Right lobe of liver (tissue), 6 donors: ENCODE results near the gene PACS2. TPM values are rescaled to one million over a fixed set of nuclear protein-coding genes. Genes with fewer than 3 reads are reported as not detected.
A peak's percentile ranks its signal among the peaks of the same experiment; 100 is the strongest.
"Not testable (repeated sequence)": the region's sequence is repeated elsewhere in the genome, so short reads cannot be mapped to it uniquely, and the experiment has no call there.

Experiments used
- ATAC-seq, 4 donors: fragments of 200-7000 bp; cut with Tn5 transposase; one replicate each; pipeline ENCODE4 v1.9.1; 2020; ENCODE audit warnings: mild to moderate bottlenecking in 4 of 4, moderate library complexity in 4 of 4
- DNase-seq, 3 donors: peaks; one replicate each; pipeline ENCODE4 v3.0.0-alpha.2; 2020
- H3K27ac ChIP-seq, 3 donors: fragments of 200-600 bp; one replicate each; pipeline ENCODE4 v1.8.0; 2022
- H3K27me3 ChIP-seq, 2 donors: fragments of 200-600 bp; one replicate each; pipeline ENCODE4 v1.8.0; 2022
- H3K36me3 ChIP-seq, 4 donors: fragments of 200-600 bp; sonication (generic) in 1 of 4; one replicate each; pipeline versions ENCODE4 v1.5.1 to v1.8.0; 2017 to 2022; ENCODE audit warnings: control low read depth in 1 of 4
- H3K4me1 ChIP-seq, 4 donors: fragments of 200-600 bp; sonication (generic) in 1 of 4; one replicate each; pipeline versions ENCODE4 v1.5.1 to v1.8.0; 2017 to 2022; ENCODE audit warnings: control low read depth in 1 of 4
- H3K4me3 ChIP-seq, 3 donors: fragments of 200-600 bp; one replicate each; pipeline ENCODE4 v1.8.0; 2022
- H3K9me3 ChIP-seq, 4 donors: fragments of 200-600 bp; sonication (generic) in 1 of 4; one replicate each; pipeline versions ENCODE4 v1.5.1 to v1.8.0; 2017 to 2022; ENCODE audit warnings: control low read depth in 1 of 4
- CTCF ChIP-seq, 4 donors: fragments of 200-600 bp in 3 of 4; fragments of 450-650 bp in 1 of 4; IDR thresholded peaks; one replicate each; pipeline versions ENCODE4 v1.5.1 to v1.8.0; 2016 to 2022; ENCODE audit warnings: antibody characterized with exemption in 4 of 4, mild to moderate bottlenecking in 2 of 4
- POLR2A ChIP-seq: fragments of 450-650 bp; IDR thresholded peaks from one replicate; pipeline ENCODE4 v1.6.1; 2017; ENCODE audit warnings: antibody characterized with exemption, mild to moderate bottlenecking
- WGBS: methylation state at CpG from one replicate; pipeline ENCODE4 v1.1.6; 2018; ENCODE audit warnings: low coverage, low lambda C conversion rate; ENCODE audit not compliant: insufficient coverage; ENCODE audit errors: missing lambda C conversion rate; 5-methylcytosine and 5-hydroxymethylcytosine counted together
- intact Hi-C, 2 donors: fragments of 100-400 bp; cut with DNase I; formaldehyde crosslinking; loops; one replicate each; pipeline versions ENCODE4 v1.11.2 to v1.14.1; 2022
- total RNA-seq, 6 experiments: library from RNA; depleted of rRNA in 2 of 6; stranded (reverse); fragments of >200 nt in 2 of 6; fragmentation: NEBNext Ultra II Directional in 3 of 6; extraction: Animal tissue kit (Norgen Biotek cat#: 25700) in 3 of 6; gene quantifications; one replicate each; pipeline versions ENCODE4 v1.1.0 to v1.2.4, GENCODE V29; 2016 to 2023
- donor health status: DM: no; HTN: yes; CAD: no.
- donor health status: DM: no; HTN: no; CAD: no.
- donor health status: DM: no; HTN: no; CAD: no.
- donor health status: DM: no; HTN: yes; CAD: no.
- donor health status: DM: no; HTN: yes; CAD: no.

Gene PACS2
- total RNA-seq, 6 experiments from 2014 or later, result 19.8 to 26.7 (median 21.5) TPM

- peak overlapping the region; percentile 55 to 96 (median 77) for H3K4me3 ChIP-seq
- no peaks in the 10 kb centered on the region for H3K36me3 ChIP-seq
- TF ChIP-seq POLR2A, result no peak
- TF ChIP-seq CTCF (IDR thresholded peaks at IDR 0.05), result no peak
- 16% methylated on average over 19 of the region's 65 CpGs for WGBS
- H3K27me3 ChIP-seq, result no peaks in the 10 kb centered on the region
- H3K9me3 ChIP-seq, result no peaks in the 10 kb centered on the region
- H3K27ac ChIP-seq, result peak overlapping the region; percentile 36 to 89 (median 80)
- H3K4me1 ChIP-seq, result peaks cover 0 to 17% (median 7%) of the 10 kb centered on the region in 4 donors
- ATAC-seq (peak; percentile 95 to 96 (median 96)), DNase-seq (peak; percentile 99 to 100 (median 100))
- intact Hi-C loops, result no loop called here
Observed at GRCh38 chr14:105301103-105301914, 13.2 kb upstream of the PACS2 start.

GRCh38 chr14:105301915-105302249 is 12.7 kb upstream of the PACS2 start:
- H3K9me3 ChIP-seq, intact Hi-C loops, ATAC-seq, H3K36me3 ChIP-seq, H3K27ac ChIP-seq, DNase-seq, H3K27me3 ChIP-seq: not testable (repeated sequence)
- Histone ChIP-seq H3K4me1 (peaks cover 0 to 17% (median 7%) of the 10 kb centered on the region in 4 donors), H3K4me3 (peak overlapping the region in 2 of 3 donors; percentile 55 to 96)
- WGBS, result 78% methylated on average over 7 of the region's 11 CpGs

- 75% methylated on average over 5 of the region's 6 CpGs for WGBS
- H3K4me1 ChIP-seq, result peaks cover 0 to 16% (median 5%) of the 10 kb centered on the region in 4 donors
- no peaks in the 10 kb centered on the region for H3K36me3 ChIP-seq
- TF ChIP-seq CTCF (IDR thresholded peaks at IDR 0.05) (no peak), POLR2A (no peak)
- H3K4me3 ChIP-seq, result no peak overlapping the region
- no peak for DNase-seq
- no peak for ATAC-seq
- no peaks in the 10 kb centered on the region for H3K27me3 ChIP-seq
- H3K27ac ChIP-seq, result no peak overlapping the region
- no peaks in the 10 kb centered on the region for H3K9me3 ChIP-seq
- intact Hi-C loops, result no loop called here
Observed at GRCh38 chr14:105303949-105304348, 10.6 kb upstream of the PACS2 start.

- H3K4me1 ChIP-seq, result peaks cover 0 to 9% (median 2%) of the 10 kb centered on the region in 4 donors
- DNase-seq (no peak), ATAC-seq (no peak)
- intact Hi-C loops, result no loop called here
- 82% methylated on average over 7 of the region's 9 CpGs for WGBS
- no peak overlapping the region for H3K4me3 ChIP-seq
- H3K9me3 ChIP-seq, result no peaks in the 10 kb centered on the region
- no peak overlapping the region for H3K27ac ChIP-seq
- no peaks in the 10 kb centered on the region for H3K36me3 ChIP-seq
- H3K27me3 ChIP-seq, result no peaks in the 10 kb centered on the region
- TF ChIP-seq POLR2A, result no peak
- TF ChIP-seq CTCF (IDR thresholded peaks at IDR 0.05), result no peak
Observed at GRCh38 chr14:105304565-105304964, 10.0 kb upstream of the PACS2 start.

- Histone ChIP-seq H3K27me3 (no peaks in the 10 kb centered on the region), H3K9me3 (no peaks in the 10 kb centered on the region), H3K27ac (no peak overlapping the region), H3K36me3 (no peaks in the 10 kb centered on the region), H3K4me3 (no peak overlapping the region), H3K4me1 (peaks cover 0 to 4% (median 0%) of the 10 kb centered on the region in 4 donors)
- DNase-seq (no peak), ATAC-seq (no peak)
- no peak for TF ChIP-seq CTCF (IDR thresholded peaks at IDR 0.05)
- no peak for TF ChIP-seq POLR2A
- WGBS, result 55% methylated on average over 8 of the region's 9 CpGs
- intact Hi-C loops, result no loop called here
Observed at GRCh38 chr14:105305345-105305744, 9.2 kb upstream of the PACS2 start.
